ENCODE results near the gene EP400.

EP400 gene

DNA sequence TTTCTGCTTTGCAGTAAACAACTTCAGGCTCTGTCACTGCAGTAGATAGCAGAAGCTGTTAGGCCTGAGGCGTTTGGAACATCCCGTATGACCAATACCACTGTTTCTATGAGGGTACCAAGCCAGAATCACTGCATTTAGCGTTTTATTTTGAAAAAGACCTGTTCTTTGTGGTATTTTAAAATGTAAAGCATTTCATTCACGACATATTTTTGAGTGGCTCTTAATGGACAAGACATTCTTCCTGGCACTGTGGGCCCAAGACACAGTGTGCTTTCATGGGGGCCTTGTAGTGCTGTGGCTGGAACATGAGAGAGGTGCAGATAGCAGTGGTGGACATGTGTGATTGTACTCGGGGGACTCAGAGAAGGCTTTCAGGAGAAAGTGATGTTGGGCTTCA is 107.9 kb downstream of the EP400 start:
- Histone ChIP-seq H3K27ac (no peak overlapping the region), H3K36me3 (ENCODE audit: insufficient read depth, low read length) (peaks cover 33% of the 10 kb centered on the region; the same call in 1 of the 2 replicates)
- no peak for TF ChIP-seq POLR2AphosphoS5 (IDR thresholded peaks at IDR 0.05; ENCODE audit: borderline replicate concordance, low read depth, low read length)
- no peak for TF ChIP-seq FOXP2 (optimal IDR thresholded peaks at IDR 0.05; ENCODE audit: control extremely low read depth, extremely low read length, insufficient read depth)
- TF ChIP-seq EZH2 (IDR thresholded peaks at IDR 0.05), result no peak

DNA sequence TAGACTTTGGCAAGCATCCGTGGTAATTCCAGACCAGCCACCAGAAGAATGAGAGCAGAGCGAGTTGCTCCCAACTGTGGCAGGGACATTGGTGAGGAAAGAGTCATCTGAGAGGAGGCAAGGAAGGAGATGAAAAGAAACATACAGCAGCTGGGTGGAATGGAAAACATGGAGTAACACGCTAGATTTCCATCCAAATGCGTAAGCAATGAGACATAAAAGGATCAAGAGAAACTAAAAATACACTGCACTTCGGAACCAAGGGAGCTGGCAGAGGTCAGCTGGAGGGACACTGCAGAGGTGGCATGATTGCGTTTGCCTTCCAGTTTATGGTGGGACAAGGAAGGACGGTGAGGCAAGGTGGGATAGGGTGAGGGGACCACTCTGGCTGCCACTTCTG is 111.5 kb downstream of the EP400 start:
- Histone ChIP-seq H3K27ac (no peak overlapping the region), H3K4me3 (no peak overlapping the region), H3K9ac (ENCODE audit: insufficient read length) (no peak overlapping the region), H3K9me3 (ENCODE audit: low read depth, low read length) (no peaks in the 10 kb centered on the region), H3K36me3 (ENCODE audit: insufficient read depth, low read length) (peaks cover 23% of the 10 kb centered on the region; the same call in 1 of the 2 replicates)
- DNase-seq (ENCODE audit: low read depth, low spot score), result no peak
- TF ChIP-seq EZH2 (IDR thresholded peaks at IDR 0.05) (no peak), FOXP2 (optimal IDR thresholded peaks at IDR 0.05; ENCODE audit: control extremely low read depth, extremely low read length, insufficient read depth) (no peak), POLR2AphosphoS5 (IDR thresholded peaks at IDR 0.05; ENCODE audit: borderline replicate concordance, low read depth, low read length) (no peak)

More for the DNA sequence above, 107.9 kb downstream of the EP400 start:
- Histone ChIP-seq H3K9ac (ENCODE audit: insufficient read length) (no peak overlapping the region), H3K9me3 (ENCODE audit: low read depth, low read length) (no peaks in the 10 kb centered on the region), H3K4me3 (no peak overlapping the region)
- DNase-seq (ENCODE audit: low read depth, low spot score), result no peak

DNA sequence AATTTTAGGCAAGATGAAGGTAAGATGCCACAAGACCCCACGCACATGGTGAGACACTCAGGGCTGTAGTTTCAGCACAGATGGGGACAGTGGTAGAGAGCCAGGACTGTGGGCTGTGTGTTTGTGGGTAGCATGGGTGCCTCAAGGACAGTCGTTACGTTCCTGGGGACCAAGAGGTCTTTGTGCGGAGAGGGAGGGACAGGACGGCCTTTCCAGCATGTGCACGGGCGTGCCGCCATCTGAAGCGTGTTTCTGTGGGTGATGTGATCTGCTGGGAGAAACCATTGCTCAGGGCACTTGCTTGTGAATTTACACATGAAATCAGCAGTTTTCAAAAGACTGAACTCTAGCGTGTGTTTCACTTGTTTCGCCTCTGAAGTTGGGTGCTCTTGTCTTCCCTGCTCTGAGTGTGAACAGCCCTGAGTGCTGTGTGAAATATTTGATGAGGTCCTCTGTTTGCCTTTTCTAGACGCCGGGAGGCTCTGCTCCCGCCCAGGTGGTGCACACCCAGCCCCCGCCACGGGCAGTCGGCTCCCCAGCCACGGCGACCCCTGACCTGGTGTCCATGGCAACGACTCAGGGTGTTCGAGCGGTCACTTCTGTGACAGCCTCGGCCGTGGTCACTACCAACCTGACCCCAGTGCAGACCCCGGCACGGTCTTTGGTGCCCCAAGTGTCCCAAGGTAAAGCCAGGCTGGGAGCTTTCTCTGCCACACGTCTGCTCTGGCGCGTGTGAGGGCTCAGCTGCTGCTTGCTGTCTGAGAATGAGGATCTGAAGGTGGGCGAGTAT is 112.1 kb downstream of the EP400 start:
- no peak for TF ChIP-seq FOXP2 (optimal IDR thresholded peaks at IDR 0.05; ENCODE audit: control extremely low read depth, extremely low read length, insufficient read depth)
- TF ChIP-seq POLR2AphosphoS5 (IDR thresholded peaks at IDR 0.05; ENCODE audit: borderline replicate concordance, low read depth, low read length), result no peak
- no peak for TF ChIP-seq EZH2 (IDR thresholded peaks at IDR 0.05)
- Histone ChIP-seq H3K36me3 (ENCODE audit: insufficient read depth, low read length) (peaks cover 21% of the 10 kb centered on the region; the same call in 1 of the 2 replicates), H3K9ac (ENCODE audit: insufficient read length) (no peak overlapping the region)

DNA sequence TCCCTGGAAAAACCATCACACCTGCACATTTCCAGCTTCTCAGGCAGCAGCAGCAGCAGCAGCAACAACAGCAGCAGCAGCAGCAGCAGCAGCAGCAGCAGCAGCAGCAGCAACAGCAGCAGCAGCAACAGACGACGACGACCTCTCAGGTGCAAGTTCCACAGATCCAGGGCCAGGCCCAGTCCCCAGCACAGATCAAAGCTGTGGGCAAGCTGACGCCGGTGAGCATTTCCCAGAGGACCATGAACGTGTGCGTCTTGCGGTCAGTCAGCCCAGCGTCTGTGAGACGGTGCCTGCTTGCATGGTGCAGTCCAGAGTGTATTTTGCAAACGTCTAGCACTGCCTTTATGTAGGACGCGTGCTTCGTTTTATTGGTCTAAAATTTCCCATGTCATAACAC is 112.7 kb downstream of the EP400 start:
- H3K9me3 ChIP-seq (ENCODE audit: low read depth, low read length), result no peaks in the 10 kb centered on the region
- H3K4me3 ChIP-seq, result no peak overlapping the region
- H3K36me3 ChIP-seq (ENCODE audit: insufficient read depth, low read length), result peaks cover 21% of the 10 kb centered on the region; the same call in 1 of the 2 replicates
- no peak overlapping the region for H3K9ac ChIP-seq (ENCODE audit: insufficient read length)
- no peak for DNase-seq (ENCODE audit: low read depth, low spot score)
- no peak overlapping the region for H3K27ac ChIP-seq
- TF ChIP-seq FOXP2 (optimal IDR thresholded peaks at IDR 0.05; ENCODE audit: control extremely low read depth, extremely low read length, insufficient read depth) (no peak), EZH2 (IDR thresholded peaks at IDR 0.05) (no peak), POLR2AphosphoS5 (IDR thresholded peaks at IDR 0.05; ENCODE audit: borderline replicate concordance, low read depth, low read length) (no peak)

More for the DNA sequence above, 112.1 kb downstream of the EP400 start:
- Histone ChIP-seq H3K27ac (no peak overlapping the region), H3K9me3 (ENCODE audit: low read depth, low read length) (no peaks in the 10 kb centered on the region), H3K4me3 (no peak overlapping the region)
- no peak for DNase-seq (ENCODE audit: low read depth, low spot score)

DNA sequence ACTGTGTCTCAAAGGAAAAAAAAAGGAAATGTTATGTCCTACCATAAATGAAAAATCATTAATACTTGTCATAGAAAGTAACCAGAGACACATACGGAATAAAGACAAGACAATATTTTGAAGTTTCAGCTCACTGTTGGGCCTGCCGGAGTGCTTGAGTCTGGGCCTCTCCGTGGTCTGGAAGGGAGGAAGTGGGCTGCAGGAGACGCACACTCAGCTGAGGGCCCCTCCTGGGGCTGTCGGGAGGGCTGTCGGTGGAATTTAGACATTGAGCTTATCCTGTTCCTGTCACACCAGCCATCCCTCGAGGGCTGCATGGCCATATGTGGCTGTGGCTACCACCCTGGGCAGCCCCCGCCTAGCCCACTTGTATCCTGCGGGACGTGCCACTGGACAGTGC is 113.7 kb downstream of the EP400 start:
- Histone ChIP-seq H3K36me3 (ENCODE audit: insufficient read depth, low read length) (peaks cover 21% of the 10 kb centered on the region; the same call in 1 of the 2 replicates), H3K9me3 (ENCODE audit: low read depth, low read length) (no peaks in the 10 kb centered on the region), H3K27ac (no peak overlapping the region), H3K9ac (ENCODE audit: insufficient read length) (no peak overlapping the region), H3K4me3 (no peak overlapping the region)
- TF ChIP-seq EZH2 (IDR thresholded peaks at IDR 0.05) (no peak), FOXP2 (optimal IDR thresholded peaks at IDR 0.05; ENCODE audit: control extremely low read depth, extremely low read length, insufficient read depth) (no peak), POLR2AphosphoS5 (IDR thresholded peaks at IDR 0.05; ENCODE audit: borderline replicate concordance, low read depth, low read length) (no peak)
- no peak for DNase-seq (ENCODE audit: low read depth, low spot score)

DNA sequence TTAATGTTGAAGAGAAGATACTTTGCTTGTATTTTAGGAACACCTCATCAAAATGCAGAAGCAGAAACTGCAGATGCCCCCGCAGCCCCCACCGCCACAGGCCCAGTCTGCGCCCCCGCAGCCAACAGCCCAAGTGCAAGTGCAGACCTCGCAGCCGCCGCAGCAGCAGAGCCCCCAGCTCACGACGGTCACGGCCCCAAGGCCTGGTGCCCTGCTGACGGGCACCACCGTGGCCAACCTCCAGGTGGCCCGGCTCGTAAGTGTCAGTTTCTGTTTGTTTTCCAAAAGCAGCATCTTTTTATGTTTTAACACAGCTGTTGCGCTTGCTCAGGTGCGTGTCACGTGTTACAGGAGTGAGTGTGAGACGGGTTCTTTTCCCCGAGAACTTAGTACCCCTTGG is 114.9 kb downstream of the EP400 start:
- Histone ChIP-seq H3K36me3 (ENCODE audit: insufficient read depth, low read length) (peaks cover 21% of the 10 kb centered on the region; the same call in 1 of the 2 replicates), H3K9ac (ENCODE audit: insufficient read length) (no peak overlapping the region), H3K27ac (no peak overlapping the region), H3K9me3 (ENCODE audit: low read depth, low read length) (no peaks in the 10 kb centered on the region), H3K4me3 (no peak overlapping the region)
- no peak for DNase-seq (ENCODE audit: low read depth, low spot score)
- TF ChIP-seq FOXP2 (optimal IDR thresholded peaks at IDR 0.05; ENCODE audit: control extremely low read depth, extremely low read length, insufficient read depth) (no peak), POLR2AphosphoS5 (IDR thresholded peaks at IDR 0.05; ENCODE audit: borderline replicate concordance, low read depth, low read length) (no peak), EZH2 (IDR thresholded peaks at IDR 0.05) (no peak)

DNA sequence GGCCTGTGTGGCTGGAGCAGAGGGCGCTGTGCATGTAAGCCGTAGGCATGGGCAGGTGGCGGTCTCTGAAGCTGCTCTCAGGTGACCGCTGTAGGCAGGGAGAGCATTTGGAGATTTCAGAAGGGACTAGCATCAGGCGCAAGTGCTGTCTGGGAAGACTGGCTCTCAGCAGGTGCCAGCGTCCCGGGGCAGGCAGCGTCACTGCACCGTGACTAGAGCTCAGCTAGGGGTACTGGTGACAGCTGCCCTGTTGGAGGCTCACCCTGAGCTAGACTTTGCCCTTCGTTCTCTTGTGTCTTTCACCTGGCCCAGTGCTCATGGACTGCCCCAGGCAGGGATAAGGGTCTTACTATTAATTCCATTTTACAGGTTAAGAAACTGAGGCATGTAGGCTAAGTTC is 115.5 kb downstream of the EP400 start:
- peaks cover 21% of the 10 kb centered on the region; the same call in 1 of the 2 replicates for H3K36me3 ChIP-seq (ENCODE audit: insufficient read depth, low read length)
- no peaks in the 10 kb centered on the region for H3K9me3 ChIP-seq (ENCODE audit: low read depth, low read length)
- no peak for TF ChIP-seq EZH2 (IDR thresholded peaks at IDR 0.05)
- no peak for TF ChIP-seq POLR2AphosphoS5 (IDR thresholded peaks at IDR 0.05; ENCODE audit: borderline replicate concordance, low read depth, low read length)
- TF ChIP-seq FOXP2 (optimal IDR thresholded peaks at IDR 0.05; ENCODE audit: control extremely low read depth, extremely low read length, insufficient read depth), result no peak
- no peak for DNase-seq (ENCODE audit: low read depth, low spot score)
- no peak overlapping the region for H3K9ac ChIP-seq (ENCODE audit: insufficient read length)
- H3K27ac ChIP-seq, result no peak overlapping the region
- H3K4me3 ChIP-seq, result no peak overlapping the region

DNA sequence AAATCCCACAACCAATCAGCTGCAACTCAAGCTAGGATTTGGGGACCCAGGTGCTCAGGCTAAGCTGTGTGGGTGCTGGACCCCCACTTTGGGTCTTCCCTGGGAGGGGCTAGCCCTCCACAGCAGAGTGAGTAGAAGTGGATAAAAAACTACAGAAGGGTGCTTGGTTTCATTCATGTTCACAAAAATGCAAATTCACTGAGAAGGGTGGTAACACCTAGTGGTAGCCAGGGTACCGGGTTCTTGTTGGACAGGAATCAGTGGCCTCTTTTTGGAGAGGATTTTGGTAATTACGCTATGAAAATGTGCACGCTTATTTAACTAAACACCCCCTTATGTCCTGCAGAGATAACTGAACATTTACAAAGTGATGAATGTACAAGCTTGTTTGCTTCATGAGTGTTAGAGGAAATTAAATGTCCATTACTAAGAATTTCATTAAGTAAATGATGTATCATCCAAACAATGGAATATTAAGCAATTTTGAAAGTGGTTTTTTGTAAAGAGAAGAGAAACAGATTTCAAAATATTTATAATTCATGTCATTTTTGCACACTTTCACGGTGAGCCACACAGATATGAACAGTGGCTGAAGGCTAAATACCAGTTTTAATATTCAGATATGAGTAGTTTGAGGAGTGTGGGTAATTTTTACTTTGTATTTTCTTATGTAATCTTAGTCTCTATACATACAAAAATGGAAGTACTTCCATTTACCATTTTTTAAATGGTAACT is 116.0 kb downstream of the EP400 start:
- H3K4me3 ChIP-seq, result no peak overlapping the region
- peaks cover 21% of the 10 kb centered on the region; the same call in 1 of the 2 replicates for H3K36me3 ChIP-seq (ENCODE audit: insufficient read depth, low read length)
- no peak overlapping the region for H3K27ac ChIP-seq
- no peak overlapping the region for H3K9ac ChIP-seq (ENCODE audit: insufficient read length)
- H3K9me3 ChIP-seq (ENCODE audit: low read depth, low read length), result no peaks in the 10 kb centered on the region
- no peak for DNase-seq (ENCODE audit: low read depth, low spot score)
- TF ChIP-seq EZH2 (IDR thresholded peaks at IDR 0.05), result no peak
- no peak for TF ChIP-seq POLR2AphosphoS5 (IDR thresholded peaks at IDR 0.05; ENCODE audit: borderline replicate concordance, low read depth, low read length)

Measured in SK-N-MC (cell line).